CD4-positive, alpha-beta T cell (primary cell): ENCODE results near the gene NAB1. TPM values are rescaled to one million over a fixed set of nuclear protein-coding genes. Genes with fewer than 3 reads are reported as not detected.
A peak's percentile ranks its signal among the peaks of the same experiment; 100 is the strongest.

Experiments
- ATAC-seq: fragments of 200-7000 bp; cut with Tn5 transposase; one replicate; pipeline ENCODE4 v1.10.0; 2022; ENCODE audit warnings: mild to moderate bottlenecking; ENCODE audit not compliant: poor library complexity
- CTCF ChIA-PET: fragments of 350-600 bp; sonication (Branson Sonifier 250); formaldehyde crosslinking; loops from one replicate; lab custom pipeline; 2021; ENCODE audit warnings: antibody characterized with exemption, inconsistent platforms; lab: Charles Lee
- POLR2A ChIA-PET: fragments of 350-600 bp; sonication (Branson Sonifier 250); formaldehyde crosslinking; loops from one replicate; lab custom pipeline; 2021; ENCODE audit warnings: antibody characterized with exemption, inconsistent platforms; lab: Charles Lee
- DNase-seq, 14 experiments: peaks; one replicate each; pipeline ENCODE4 v3.0.0-alpha.2; 2013 to 2020; ENCODE audit warnings: mixed read lengths in 2 of 14
- H3K27ac ChIP-seq, 2 donors: one replicate each; pipeline versions ENCODE4 v1.5.1 to v1.7.0; 2013; ENCODE audit warnings: low read length in 2 of 2, low read depth in 1 of 2, mild to moderate bottlenecking in 1 of 2
- H3K27me3 ChIP-seq, 2 experiments: 1 replicate in 1 of 2; 2 replicates in 1 of 2; pipeline versions ENCODE4 v1.6.1 to v1.7.0; 2013; ENCODE audit warnings: low read length in 2 of 2, control low read depth in 1 of 2, mild to moderate bottlenecking in 1 of 2, moderate library complexity in 1 of 2; ENCODE audit not compliant: insufficient read depth in 2 of 2, control insufficient read depth in 1 of 2
- H3K36me3 ChIP-seq: one replicate; pipeline ENCODE4 v1.6.1; 2013; ENCODE audit warnings: low read length, control low read depth; ENCODE audit not compliant: insufficient read depth
- H3K4me1 ChIP-seq: one replicate; pipeline ENCODE4 v1.6.1; 2013; ENCODE audit warnings: low read length, control low read depth; ENCODE audit not compliant: insufficient read depth
- H3K4me3 ChIP-seq: one replicate; pipeline ENCODE4 v1.5.1; 2013; ENCODE audit warnings: mild to moderate bottlenecking, low read length, moderate library complexity
- H3K9me3 ChIP-seq, 2 experiments: 1 replicate in 1 of 2; 2 replicates in 1 of 2; pipeline versions ENCODE4 v1.6.1 to v1.7.0; 2013; ENCODE audit warnings: low read length in 2 of 2, mild to moderate bottlenecking in 2 of 2, control low read depth in 1 of 2, moderate library complexity in 1 of 2; ENCODE audit not compliant: control insufficient read depth in 1 of 2, insufficient read depth in 1 of 2
- H3K27ac Mint-ChIP-seq: one replicate; pipeline ENCODE4 v1.8.0; 2020; ENCODE audit warnings: mixed read lengths
- H3K27me3 Mint-ChIP-seq: one replicate; pipeline ENCODE4 v1.8.0; 2021; ENCODE audit warnings: mixed read lengths
- H3K36me3 Mint-ChIP-seq: one replicate; pipeline ENCODE4 v1.8.0; 2021; ENCODE audit warnings: low read depth, mixed read lengths
- H3K4me1 Mint-ChIP-seq: one replicate; pipeline ENCODE4 v1.8.0; 2021; ENCODE audit warnings: low read depth, mixed read lengths
- H3K4me3 Mint-ChIP-seq: one replicate; pipeline ENCODE4 v1.8.0; 2020; ENCODE audit warnings: mild to moderate bottlenecking, mixed read lengths
- H3K9me3 Mint-ChIP-seq: one replicate; pipeline ENCODE4 v1.8.0; 2020; ENCODE audit warnings: mixed read lengths
- CTCF ChIP-seq: fragments of 200-600 bp; IDR thresholded peaks from one replicate; pipeline ENCODE4 v1.8.0; 2022; ENCODE audit warnings: antibody characterized with exemption, mild to moderate bottlenecking
- intact Hi-C, 2 experiments: fragments of 100-400 bp; cut with DNase I in 1 of 2; cut with micrococcal nuclease in 1 of 2; formaldehyde crosslinking; loops; one replicate each; pipeline versions ENCODE4 v1.15.1 to v1.9.0; 2023 to 2025; cut with DNase I, micrococcal nuclease
- total RNA-seq, 174 experiments: library from RNA in 2 of 174; stranded (reverse) in 2 of 174; gene quantifications; one replicate each; pipeline ENCODE4 v1.2.3 and lab custom pipeline; 2021 to 2026

The NAB1 gene
- total RNA-seq, 2 experiments from 2014 or later: 20.0 to 21.1 TPM

- H3K4me1 ChIP-seq: no peaks in the 10 kb centered on the region
- ChIA-PET POLR2A (interaction anchor here (1.2 kb wide), 1 partner anchor 226 kb away, joined by 3 read pairs; no protein-coding TSS in a partner anchor), CTCF (no interaction called here)
- H3K27me3 Mint-ChIP-seq: no peaks in the 10 kb centered on the region
- no peaks in the 10 kb centered on the region for H3K9me3 Mint-ChIP-seq
- ATAC-seq (no peak), DNase-seq (no peak)
- H3K4me3 Mint-ChIP-seq: no peak overlapping the region
- no peaks in the 10 kb centered on the region for H3K9me3 ChIP-seq
- no peak overlapping the region for H3K27ac ChIP-seq
- TF ChIP-seq CTCF: no peak
- intact Hi-C loops: loop anchor here (5.0 to 10.0 kb wide), 3 partner anchors 246 to 1197 kb away; partner anchors contain the start of genes ORMDL1 (in 1 of the 2), PMS1 (in 1 of the 2) and WDR75 (in 1 of the 2)
- no peaks in the 10 kb centered on the region for H3K36me3 ChIP-seq
- H3K4me3 ChIP-seq: no peak overlapping the region
- no peaks in the 10 kb centered on the region for H3K27me3 ChIP-seq
- peaks cover 17% of the 10 kb centered on the region for H3K4me1 Mint-ChIP-seq
- H3K27ac Mint-ChIP-seq: no peak overlapping the region
- no peaks in the 10 kb centered on the region for H3K36me3 Mint-ChIP-seq
Observed at GRCh38 chr2:190641469-190641868, 7.4 kb upstream of the NAB1 start.

- POLR2A ChIA-PET: interaction anchor here (1.1 to 2.4 kb wide), 3 partner anchors 113 to 240 kb away, joined by 6 to 26 read pairs (median 7); partner anchors contain the start of gene NEMP2
- ATAC-seq: no peak
- CTCF ChIA-PET: interaction anchor here (3.5 kb wide), 1 partner anchor 33 kb away, joined by 12 read pairs; no protein-coding TSS in a partner anchor
- peaks cover 56% of the 10 kb centered on the region for H3K4me1 Mint-ChIP-seq
- Histone ChIP-seq H3K27ac (no peak overlapping the region), H3K4me1 (peaks cover 20% of the 10 kb centered on the region), H3K27me3 (no peaks in the 10 kb centered on the region), H3K9me3 (no peaks in the 10 kb centered on the region), H3K36me3 (no peaks in the 10 kb centered on the region), H3K4me3 (no peak overlapping the region)
- no peak for DNase-seq
- H3K4me3 Mint-ChIP-seq: peak overlapping the region; percentile 92
- no peaks in the 10 kb centered on the region for H3K27me3 Mint-ChIP-seq
- intact Hi-C loops: loop anchor here (5.0 to 10.0 kb wide), 6 partner anchors 115 to 1202 kb away; partner anchors contain the start of genes NEMP2 (in 2 of the 2), NABP1 (in 1 of the 2), ORMDL1 (in 1 of the 2) and OSGEPL1 (in 1 of the 2)
- H3K36me3 Mint-ChIP-seq: peaks cover 12% of the 10 kb centered on the region
- no peaks in the 10 kb centered on the region for H3K9me3 Mint-ChIP-seq
- TF ChIP-seq CTCF: no peak
- H3K27ac Mint-ChIP-seq: peak overlapping the region; percentile 93
Observed at GRCh38 chr2:190646780-190647522, 1.9 kb upstream of the NAB1 start.

GRCh38 chr2:190648289-190649034 lies 421 bp upstream of the NAB1 start:
- H3K4me1 Mint-ChIP-seq: peaks cover 57% of the 10 kb centered on the region

More at GRCh38 chr2:190648289-190649034, 421 bp upstream of the NAB1 start:
- no peak for TF ChIP-seq CTCF
- H3K9me3 Mint-ChIP-seq: no peaks in the 10 kb centered on the region
- H3K4me3 Mint-ChIP-seq: peak overlapping the region; percentile 92
- no peaks in the 10 kb centered on the region for H3K36me3 ChIP-seq
- no peaks in the 10 kb centered on the region for H3K27me3 ChIP-seq
- ChIA-PET POLR2A (interaction anchor here (0.7 to 2.4 kb wide), 6 partner anchors 24 to 289 kb away, joined by 3 to 26 read pairs (median 4); partner anchors contain the start of gene NEMP2), CTCF (interaction anchor here (0.6 to 3.5 kb wide), 3 partner anchors 32 to 872 kb away, joined by 3 to 12 read pairs (median 4); no protein-coding TSS in a partner anchor)
- intact Hi-C loops: loop anchor here (2.0 to 10.0 kb wide), 10 partner anchors 20 to 1204 kb away; partner anchors contain the start of genes NEMP2 (in 2 of the 2), MFSD6 (in 1 of the 2), NABP1 (in 1 of the 2) and ORMDL1 (in 1 of the 2)
- peak overlapping the region; percentile 83 for H3K27ac ChIP-seq
- H3K36me3 Mint-ChIP-seq: peaks cover 12% of the 10 kb centered on the region
- peaks cover 20% of the 10 kb centered on the region for H3K4me1 ChIP-seq
- DNase-seq: peak; percentile 82 to 98 (median 89)
- ATAC-seq: peak; percentile 77
- no peaks in the 10 kb centered on the region for H3K9me3 ChIP-seq
- peak overlapping the region; percentile 93 for H3K27ac Mint-ChIP-seq
- no peaks in the 10 kb centered on the region for H3K27me3 Mint-ChIP-seq
- peak overlapping the region; percentile 71 for H3K4me3 ChIP-seq
